SW 1271 (cell line): ENCODE data around the gene TMEM141.
"Not testable (repeated sequence)": the region's sequence is repeated elsewhere in the genome, so short reads cannot be mapped to it uniquely, and the experiment has no call there.

Experiments used
- DNase-seq, 2 experiments: peaks; one replicate each; lab custom pipeline; 2025; lab: John Stamatoyannopoulos, UW

The TMEM141 gene

GRCh38 chr9:136794281-136794999 lies 3.3 kb downstream of the TMEM141 start:
- no peak for DNase-seq

DNA sequence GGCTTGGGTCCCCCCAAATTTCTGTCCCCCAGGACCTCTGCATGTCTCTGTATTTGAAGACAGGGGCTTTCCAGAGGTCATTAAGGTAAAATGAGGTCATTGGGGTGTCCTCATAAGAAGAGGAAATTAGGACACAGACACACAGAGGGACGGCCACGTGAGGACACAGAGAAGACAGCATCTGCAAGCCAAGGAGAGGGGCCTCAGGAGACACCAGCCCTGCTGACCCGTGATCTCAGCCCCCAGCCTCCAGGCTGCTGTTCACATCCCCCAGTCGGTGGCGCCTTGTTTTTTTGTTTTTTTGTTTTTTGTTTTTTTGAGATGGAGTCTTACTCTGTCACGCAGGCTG lies 3.8 kb downstream of the TMEM141 start:
- DNase-seq, result no peak

- no peak for DNase-seq
Observed at GRCh38 chr9:136796238-136796774, 5.2 kb downstream of the TMEM141 start, which contains the start of gene CCDC183. CCDC183 (plus strand) TSS chr9:136796338; CDS start chr9:136796398, 60 bp downstream.

GRCh38 chr9:136796775-136797347 lies 5.7 kb downstream of the TMEM141 start:
- not testable (repeated sequence) for DNase-seq

DNA sequence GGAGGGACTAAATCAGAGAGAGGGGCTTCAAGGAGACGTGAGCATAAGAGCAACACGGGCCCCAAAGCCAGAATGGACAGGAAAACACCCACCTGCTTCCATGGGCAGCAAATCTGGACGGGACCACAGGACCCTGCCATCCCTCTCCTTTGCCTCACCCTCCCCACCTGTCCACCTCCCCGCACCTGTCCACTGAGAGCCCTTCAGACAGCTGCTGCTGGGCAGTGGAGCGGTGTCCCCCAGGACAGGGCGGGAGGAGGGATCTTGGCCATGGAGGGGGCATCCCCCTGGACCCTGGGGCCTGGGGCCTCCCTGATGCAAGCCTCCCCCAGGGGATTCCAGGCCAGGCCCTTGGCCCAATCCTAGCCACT lies 7.5 kb downstream of the TMEM141 start:
- DNase-seq, result no peak

DNA sequence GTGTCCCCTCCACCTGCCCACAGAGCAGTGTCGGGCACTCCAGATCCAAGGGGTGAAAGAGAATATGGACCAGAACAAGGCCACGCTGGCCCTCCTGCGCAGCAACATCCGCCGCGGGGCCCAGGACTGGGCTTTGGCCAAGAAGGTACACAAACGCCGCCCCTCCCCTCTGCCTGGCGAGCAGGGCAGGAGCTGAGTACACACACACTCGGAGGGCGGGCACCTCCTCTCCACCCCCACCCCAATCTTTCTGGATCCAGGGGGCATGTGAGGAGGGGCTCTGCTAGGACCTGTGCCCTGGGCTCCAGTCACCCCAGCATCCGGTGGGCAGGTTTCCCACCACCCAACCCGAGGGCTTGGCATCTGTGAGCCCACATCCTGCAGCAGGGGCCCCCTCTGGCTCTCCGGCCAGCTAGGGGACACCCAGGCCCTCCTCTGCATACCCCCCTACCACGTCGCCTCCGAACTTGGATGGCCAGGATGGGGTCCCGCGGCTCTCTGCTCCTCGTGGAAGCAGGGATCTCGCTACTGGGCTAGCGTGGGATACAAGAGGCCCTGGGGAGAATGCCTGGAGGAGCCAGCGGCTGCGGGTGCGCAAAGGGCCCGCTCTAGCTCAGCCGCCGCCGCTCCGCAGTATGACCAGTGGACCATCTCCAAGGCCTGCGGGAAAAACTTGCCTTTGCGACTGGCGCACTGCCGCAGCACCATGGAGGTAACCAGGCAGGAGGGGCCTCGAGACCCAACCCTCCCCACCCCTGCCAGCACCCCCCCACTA lies 8.1 kb downstream of the TMEM141 start:
- DNase-seq, result no peak

DNA sequence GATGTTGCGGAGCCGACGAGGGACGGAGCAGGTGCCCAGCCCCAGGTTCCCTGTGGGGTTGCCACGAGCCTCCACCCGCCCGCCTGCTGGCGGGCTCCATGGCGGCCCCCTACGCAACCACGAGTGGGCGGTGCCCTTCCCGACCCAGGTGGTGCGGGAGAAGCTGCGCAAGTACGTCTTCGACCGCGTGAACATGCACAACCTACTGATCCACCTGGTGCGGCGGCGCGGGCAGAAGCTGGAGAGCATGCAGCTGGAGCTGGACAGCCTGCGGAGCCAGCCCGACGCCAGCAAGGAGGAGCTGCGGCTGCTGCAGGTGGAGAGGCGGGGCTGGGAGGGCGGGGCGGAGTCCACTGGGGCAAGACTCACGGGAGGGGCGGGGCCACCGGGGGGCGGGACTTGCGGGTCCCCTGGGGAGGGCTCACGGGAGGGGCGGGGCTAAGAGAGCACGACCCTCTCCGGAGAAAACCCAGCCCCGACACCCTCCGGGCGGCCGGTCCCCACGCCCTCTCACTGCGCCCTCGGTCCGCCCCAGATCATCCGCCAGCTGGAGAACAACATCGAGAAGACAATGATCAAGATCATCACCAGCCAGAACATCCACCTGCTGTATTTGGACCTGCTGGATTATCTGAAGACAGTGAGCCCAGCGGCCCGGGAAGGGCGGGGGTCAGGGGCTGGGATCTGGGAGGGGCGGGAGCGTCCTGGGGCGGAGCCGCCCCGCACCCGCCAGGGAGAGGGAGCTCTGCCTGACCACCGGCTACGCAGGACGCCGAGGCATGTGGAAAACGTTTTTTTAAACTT lies 8.9 kb downstream of the TMEM141 start:
- DNase-seq, result peak; percentile 75 to 85

GRCh38 chr9:136802321-136802720 lies 11.2 kb downstream of the TMEM141 start:
- no peak for DNase-seq

DNA sequence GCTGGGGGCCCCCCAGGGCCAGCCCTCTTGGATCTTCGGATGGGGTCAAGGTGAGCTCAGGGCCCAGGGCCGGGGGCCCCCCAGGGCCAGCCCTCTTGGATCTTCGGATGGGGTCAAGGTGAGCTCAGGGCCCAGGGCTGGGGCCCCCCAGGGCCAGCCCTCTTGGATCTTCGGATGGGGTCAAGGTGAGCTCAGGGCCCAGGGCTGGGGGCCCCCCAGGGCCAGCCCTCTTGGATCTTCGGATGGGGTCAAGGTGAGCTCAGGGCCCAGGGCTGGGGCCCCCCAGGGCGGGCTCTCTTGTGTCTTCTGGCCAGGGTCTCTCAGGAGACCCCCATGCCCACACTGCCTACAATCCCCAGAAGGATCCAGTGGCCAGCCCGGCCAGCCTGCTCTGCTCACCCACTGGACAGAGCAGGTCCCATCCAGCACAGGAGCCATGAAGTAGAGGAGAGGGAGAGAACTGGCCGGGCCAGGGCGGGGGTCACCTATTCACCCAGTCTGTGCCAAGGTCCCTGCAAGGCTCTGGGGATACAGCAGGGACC lies 11.9 kb downstream of the TMEM141 start:
- DNase-seq, result not testable (repeated sequence)

GRCh38 chr9:136803551-136804508 lies 12.7 kb downstream of the TMEM141 start:
- DNase-seq, result no peak

DNA sequence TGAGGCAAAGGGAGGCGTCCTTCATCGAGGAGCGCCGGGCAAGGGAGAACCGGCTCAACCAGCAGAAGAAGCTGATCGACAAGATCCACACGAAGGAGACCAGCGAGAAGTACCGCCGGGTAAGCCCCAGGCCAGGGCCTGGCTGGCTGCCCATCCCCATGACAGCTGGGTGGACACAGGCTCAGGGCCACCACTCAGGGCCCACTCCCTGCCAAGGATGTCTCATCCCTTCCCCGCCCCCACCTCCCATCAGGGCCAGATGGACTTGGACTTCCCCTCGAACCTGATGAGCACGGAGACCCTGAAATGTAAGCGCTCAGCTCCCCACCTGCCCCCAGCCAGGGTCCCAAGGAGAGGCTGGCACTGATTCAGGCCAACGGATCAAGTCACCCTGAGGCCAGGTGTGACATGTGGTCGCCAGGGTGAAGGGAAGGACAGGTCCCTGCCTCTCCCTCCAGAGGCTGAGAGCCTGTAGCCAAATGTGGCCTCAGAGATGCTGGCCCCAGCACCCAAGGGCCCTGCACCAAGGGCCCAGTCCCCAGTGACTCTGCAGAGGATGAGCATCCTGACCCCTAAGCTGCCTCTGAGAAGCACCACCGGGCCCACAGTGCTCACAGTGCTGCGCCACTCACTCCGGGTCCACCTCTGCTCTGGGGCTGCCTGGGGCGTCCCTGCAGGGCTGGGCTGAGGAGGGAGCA lies 13.5 kb downstream of the TMEM141 start:
- no peak for DNase-seq

GRCh38 chr9:136805207-136805740 lies 14.1 kb downstream of the TMEM141 start:
- DNase-seq, result no peak

DNA sequence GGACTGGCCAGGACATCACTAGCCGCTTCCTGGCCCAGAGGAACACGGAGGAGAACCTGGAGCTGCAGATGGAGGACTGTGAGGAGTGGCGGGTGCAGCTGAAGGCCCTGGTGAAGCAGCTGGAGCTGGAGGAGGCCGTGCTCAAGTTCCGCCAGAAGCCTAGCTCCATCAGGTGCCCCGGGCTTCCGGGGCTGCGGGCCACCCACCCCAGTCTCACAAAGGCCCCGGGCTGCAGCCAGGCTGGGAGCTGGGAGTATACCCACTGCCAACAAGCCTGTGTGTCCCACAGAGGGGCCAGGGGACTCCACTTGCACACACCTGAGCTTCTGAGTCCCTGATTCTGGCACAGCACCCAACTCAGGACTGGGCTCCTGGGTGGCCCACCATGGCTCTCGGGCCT lies 14.9 kb downstream of the TMEM141 start:
- no peak for DNase-seq

- DNase-seq, result no peak
Observed at GRCh38 chr9:136806631-136807201, 15.6 kb downstream of the TMEM141 start.

DNA sequence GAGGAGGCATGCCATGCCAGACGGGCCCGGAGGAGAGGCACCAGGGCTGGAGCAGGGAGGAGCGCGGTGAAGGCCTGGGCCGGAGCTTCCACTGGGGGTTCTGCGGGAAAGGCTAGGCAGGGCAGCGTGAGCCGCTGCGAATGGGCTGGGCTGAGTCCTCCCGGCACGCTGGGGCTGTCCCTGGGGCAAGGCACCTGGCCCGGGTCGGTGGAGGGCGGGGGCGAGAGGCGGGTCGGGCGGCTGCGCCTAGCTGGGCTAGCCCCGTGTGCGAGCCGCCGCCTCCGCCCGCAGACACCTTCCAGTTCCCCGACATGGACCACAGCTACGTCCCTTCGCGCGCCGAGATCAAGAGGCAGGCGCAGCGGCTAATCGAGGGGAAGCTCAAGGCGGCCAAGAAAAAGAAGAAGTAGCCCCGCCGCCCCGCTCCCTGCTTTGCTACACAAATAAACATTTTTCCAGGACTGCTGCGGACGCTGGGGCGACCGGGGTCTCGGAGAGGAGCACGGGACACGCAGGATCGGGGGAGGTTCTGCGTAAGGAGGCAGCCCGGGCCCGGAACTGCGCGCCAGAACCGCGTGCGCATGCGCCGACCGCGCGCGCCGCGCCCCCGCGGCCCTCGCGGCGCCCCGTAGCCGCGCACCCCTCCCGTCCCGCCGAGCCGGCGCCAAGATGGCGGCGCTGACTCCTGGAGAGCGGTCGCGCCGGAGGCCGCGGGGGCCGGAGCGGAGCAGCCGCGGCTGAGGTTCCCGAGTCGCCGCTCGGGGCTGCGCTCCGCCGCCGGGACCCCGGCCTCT lies 16.3 kb downstream of the TMEM141 start, which contains the start of gene RABL6:
RABL6 (plus strand) TSS at position 668 of the 794 bp plus-strand sequence. CDS start 249 bp downstream, outside the sequence.
- peak; percentile 59 to 66 for DNase-seq

DNA sequence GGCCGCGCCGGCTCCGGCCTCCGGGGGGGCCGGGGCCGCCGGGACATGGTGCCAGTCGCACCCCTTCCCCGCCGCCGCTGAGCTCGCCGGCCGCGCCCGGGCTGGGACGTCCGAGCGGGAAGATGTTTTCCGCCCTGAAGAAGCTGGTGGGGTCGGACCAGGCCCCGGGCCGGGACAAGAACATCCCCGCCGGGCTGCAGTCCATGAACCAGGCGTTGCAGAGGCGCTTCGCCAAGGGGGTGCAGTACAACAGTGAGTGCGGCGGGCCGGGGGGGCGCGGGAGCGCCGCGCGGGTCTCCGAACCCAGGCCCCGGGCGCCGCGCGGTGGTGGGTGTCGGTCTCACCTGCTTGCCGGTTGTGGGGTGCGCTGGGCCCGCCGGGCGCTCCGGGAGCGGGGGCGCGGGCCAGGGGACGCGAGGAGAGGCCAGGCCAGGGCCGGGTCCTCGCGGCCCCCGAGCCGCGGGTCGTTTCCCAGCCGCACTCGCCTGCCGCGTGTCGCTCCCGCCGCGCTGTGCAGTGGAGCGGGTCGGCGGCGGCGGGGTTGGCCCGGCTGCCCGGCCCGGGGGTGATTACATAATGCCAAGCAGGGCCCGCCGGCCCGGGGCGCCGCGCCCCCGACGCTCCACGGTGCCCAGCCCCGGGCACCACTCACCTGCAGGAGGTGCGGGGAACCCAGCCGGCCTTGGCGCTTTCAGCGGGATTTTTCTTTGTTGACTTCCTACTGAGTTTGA lies 17.1 kb downstream of the TMEM141 start:
- DNase-seq, result no peak

DNA sequence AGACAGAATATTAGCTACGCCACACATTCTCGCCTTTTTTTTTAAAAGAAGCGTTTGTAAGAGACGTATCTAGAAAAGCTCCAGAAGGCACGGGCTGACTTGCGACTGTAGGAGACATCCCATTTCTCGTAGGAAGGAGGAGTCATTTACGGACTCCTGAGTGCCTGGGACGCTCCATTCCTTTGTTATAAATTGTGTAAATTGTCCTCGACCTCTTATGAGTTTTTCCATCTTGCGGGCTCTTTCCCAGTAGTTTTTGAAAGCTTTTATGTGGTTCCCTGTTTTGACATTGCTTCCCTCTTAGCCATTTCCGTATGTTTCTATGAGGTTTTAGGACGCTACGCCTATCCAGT lies 17.6 kb downstream of the TMEM141 start:
- DNase-seq, result no peak
